Large intestine (tissue), 12 donors: ENCODE measurements around the gene YIPF1. TPM values are rescaled to one million over a fixed set of nuclear protein-coding genes. Genes with fewer than 3 reads are reported as not detected.

Experiments
- DNase-seq, 2 donors: peaks; one replicate each; pipeline versions ENCODE4 v3.0.0 to v3.0.0-alpha.2; 2013
- H3K27ac ChIP-seq: one replicate; pipeline ENCODE4 v1.5.1; 2013; ENCODE audit warnings: low read length
- H3K27me3 ChIP-seq: 2 replicates; pipeline ENCODE4 v1.6.1; 2013; ENCODE audit warnings: low read length; ENCODE audit not compliant: control insufficient read depth, insufficient read depth
- H3K36me3 ChIP-seq: 2 replicates; pipeline ENCODE4 v1.6.1; 2013; ENCODE audit warnings: low read length; ENCODE audit not compliant: control insufficient read depth, insufficient read depth
- H3K4me1 ChIP-seq: one replicate; pipeline ENCODE4 v1.6.1; 2013; ENCODE audit warnings: low read length; ENCODE audit not compliant: control insufficient read depth, insufficient read depth
- H3K4me3 ChIP-seq: one replicate; pipeline ENCODE4 v1.5.1; 2013; ENCODE audit warnings: low read length
- H3K9me3 ChIP-seq: one replicate; pipeline ENCODE4 v1.6.1; 2013; ENCODE audit warnings: mild to moderate bottlenecking, low read depth, low read length, moderate library complexity; ENCODE audit not compliant: control insufficient read depth
- WGBS: methylation state at CpG from one replicate; pipeline ENCODE4 v1.1.5; 2013; ENCODE audit warnings: low lambda C conversion rate; ENCODE audit not compliant: insufficient coverage; 5-methylcytosine and 5-hydroxymethylcytosine counted together
- long read RNA-seq, 11 donors: transcript quantifications; one replicate each; lab custom pipeline, GENCODE V29; 2026
- polyA plus RNA-seq: library from polyadenylated mRNA; unstranded; fragments of 120-200 nt; gene quantifications from one replicate; pipeline ENCODE4 v1.2.1, GENCODE V29; 2013

Gene YIPF1
- 25.0 TPM for polyA plus RNA-seq
- long read RNA-seq, donor 1, partial matches to known transcripts = 9 of 9 reads
- long read RNA-seq, donor 1, other reads (novel, unspliced or antisense) = 0 of 9 reads
- long read RNA-seq, donor 2, transcript YIPF1-203 (11 exons, 1,602 nt) = major isoform, 6 of 19 reads
- long read RNA-seq, donor 2, partial matches to known transcripts = 13 of 19 reads
- long read RNA-seq, donor 2, other reads (novel, unspliced or antisense) = 0 of 19 reads
- long read RNA-seq, donor 3 = 0 reads
- long read RNA-seq, donor 4 = 0 reads
- long read RNA-seq, donor 5, partial matches to known transcripts = 14 of 15 reads
- long read RNA-seq, donor 5, other reads (novel, unspliced or antisense) = 0 of 15 reads
- long read RNA-seq, donor 6, partial matches to known transcripts = 11 of 12 reads
- long read RNA-seq, donor 6, other reads (novel, unspliced or antisense) = 0 of 12 reads
- long read RNA-seq, donor 7, partial matches to known transcripts = 7 of 8 reads
- long read RNA-seq, donor 7, other reads (novel, unspliced or antisense) = 0 of 8 reads
- long read RNA-seq, donor 8, partial matches to known transcripts = 19 of 26 reads
- long read RNA-seq, donor 8, other reads (novel, unspliced or antisense) = 6 of 26 reads
- long read RNA-seq, donor 9, transcript YIPF1-203 (11 exons, 1,602 nt) = major isoform, 5 of 22 reads
- long read RNA-seq, donor 9, partial matches to known transcripts = 16 of 22 reads
- long read RNA-seq, donor 9, other reads (novel, unspliced or antisense) = 0 of 22 reads
- long read RNA-seq, donor 10, partial matches to known transcripts = 14 of 17 reads
- long read RNA-seq, donor 10, other reads (novel, unspliced or antisense) = 0 of 17 reads
- long read RNA-seq, donor 11 = 0 reads

GRCh38 chr1:53889304-53890298 lies at the start of gene YIPF1:
TSS of gene YIPF1 (minus strand) at chr1:53889797. CDS start at chr1:53888937, 860 bp downstream.
- 14% methylated on average over 5 of the region's 62 CpGs for WGBS
- Histone ChIP-seq H3K27me3 (no peaks in the 10 kb centered on the region), H3K4me3 (peak within 1 kb of the TSS; percentile 92), H3K36me3 (peaks cover 3% of the 10 kb centered on the region), H3K27ac (peak within 1 kb of the TSS; percentile 42), H3K4me1 (peaks cover 18% of the 10 kb centered on the region), H3K9me3 (no peaks in the 10 kb centered on the region)
- DNase-seq = peak; percentile 90 to 92

- Histone ChIP-seq H3K4me1 (no peaks in the 10 kb centered on the region), H3K27ac (no peak overlapping the region), H3K27me3 (no peaks in the 10 kb centered on the region), H3K36me3 (peaks cover 10% of the 10 kb centered on the region), H3K9me3 (peaks cover 17% of the 10 kb centered on the region), H3K4me3 (no peak overlapping the region)
- DNase-seq = no peak
- WGBS = no CpG with 5 or more reads among the region's 4 CpGs
Observed at GRCh38 chr1:53938136-53938830, 48.7 kb upstream of the YIPF1 start.

- Histone ChIP-seq H3K9me3 (peaks cover 30% of the 10 kb centered on the region), H3K36me3 (peaks cover 10% of the 10 kb centered on the region), H3K27ac (no peak overlapping the region), H3K4me3 (no peak overlapping the region), H3K4me1 (no peaks in the 10 kb centered on the region), H3K27me3 (no peaks in the 10 kb centered on the region)
- WGBS = 100% methylated on average over 1 of the region's 1 CpG
- DNase-seq = no peak
Observed at GRCh38 chr1:53936430-53936829, 46.8 kb upstream of the YIPF1 start.

- Histone ChIP-seq H3K9me3 (peaks cover 30% of the 10 kb centered on the region), H3K36me3 (peaks cover 10% of the 10 kb centered on the region), H3K27me3 (no peaks in the 10 kb centered on the region), H3K27ac (no peak overlapping the region), H3K4me3 (no peak overlapping the region), H3K4me1 (no peaks in the 10 kb centered on the region)
- WGBS = 100% methylated on average over 1 of the region's 1 CpG
- no peak for DNase-seq
Observed at GRCh38 chr1:53934170-53934765, 44.7 kb upstream of the YIPF1 start.

DNA sequence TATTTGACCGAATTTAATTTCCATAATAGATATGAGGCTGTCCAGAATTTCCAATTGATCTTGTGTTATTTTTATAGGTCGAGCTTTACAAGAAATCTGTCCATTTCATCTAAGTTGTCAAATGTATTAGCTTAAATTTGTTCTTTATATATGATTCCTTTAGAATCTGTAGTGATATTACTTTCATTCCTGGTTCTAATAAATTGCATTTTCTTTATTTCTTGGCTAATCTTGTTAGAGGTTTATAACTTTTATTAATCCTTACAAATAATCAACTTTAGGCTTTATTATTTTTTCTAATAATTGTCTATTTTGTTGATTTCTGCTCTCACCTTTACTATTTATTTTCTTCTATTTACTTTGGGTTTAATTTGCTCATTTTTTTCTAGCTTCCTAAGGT lies 41.9 kb upstream of the YIPF1 start:
- Histone ChIP-seq H3K27ac (no peak overlapping the region), H3K36me3 (peaks cover 26% of the 10 kb centered on the region), H3K27me3 (no peaks in the 10 kb centered on the region), H3K9me3 (peaks cover 30% of the 10 kb centered on the region), H3K4me1 (no peaks in the 10 kb centered on the region), H3K4me3 (no peak overlapping the region)
- no peak for DNase-seq
- 100% methylated on average over 1 of the region's 2 CpGs for WGBS

DNA sequence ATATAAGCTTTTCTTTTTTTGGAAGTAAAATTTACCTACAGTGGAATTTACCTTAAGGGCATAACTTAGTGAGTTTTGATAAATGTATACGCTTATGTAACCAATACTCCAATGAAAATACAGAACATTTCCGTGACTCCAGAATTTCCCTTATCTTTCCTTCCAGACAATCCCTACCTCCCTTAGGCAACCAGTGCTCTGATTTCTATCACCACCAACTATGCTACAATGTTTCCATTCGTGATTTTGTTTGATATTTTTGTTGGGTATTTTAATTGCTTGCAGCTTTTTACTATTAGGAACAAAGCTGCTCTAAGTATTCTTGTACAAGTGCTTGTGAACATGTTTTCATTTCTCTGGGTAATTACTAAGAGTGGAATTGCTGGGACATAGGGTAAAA lies 41.3 kb upstream of the YIPF1 start:
- H3K4me1 ChIP-seq = no peaks in the 10 kb centered on the region
- no peak overlapping the region for H3K4me3 ChIP-seq
- no peak for DNase-seq
- H3K36me3 ChIP-seq = peaks cover 24% of the 10 kb centered on the region
- no CpG with 5 or more reads among the region's 3 CpGs for WGBS
- H3K27me3 ChIP-seq = no peaks in the 10 kb centered on the region
- H3K27ac ChIP-seq = no peak overlapping the region
- peaks cover 28% of the 10 kb centered on the region for H3K9me3 ChIP-seq

DNA sequence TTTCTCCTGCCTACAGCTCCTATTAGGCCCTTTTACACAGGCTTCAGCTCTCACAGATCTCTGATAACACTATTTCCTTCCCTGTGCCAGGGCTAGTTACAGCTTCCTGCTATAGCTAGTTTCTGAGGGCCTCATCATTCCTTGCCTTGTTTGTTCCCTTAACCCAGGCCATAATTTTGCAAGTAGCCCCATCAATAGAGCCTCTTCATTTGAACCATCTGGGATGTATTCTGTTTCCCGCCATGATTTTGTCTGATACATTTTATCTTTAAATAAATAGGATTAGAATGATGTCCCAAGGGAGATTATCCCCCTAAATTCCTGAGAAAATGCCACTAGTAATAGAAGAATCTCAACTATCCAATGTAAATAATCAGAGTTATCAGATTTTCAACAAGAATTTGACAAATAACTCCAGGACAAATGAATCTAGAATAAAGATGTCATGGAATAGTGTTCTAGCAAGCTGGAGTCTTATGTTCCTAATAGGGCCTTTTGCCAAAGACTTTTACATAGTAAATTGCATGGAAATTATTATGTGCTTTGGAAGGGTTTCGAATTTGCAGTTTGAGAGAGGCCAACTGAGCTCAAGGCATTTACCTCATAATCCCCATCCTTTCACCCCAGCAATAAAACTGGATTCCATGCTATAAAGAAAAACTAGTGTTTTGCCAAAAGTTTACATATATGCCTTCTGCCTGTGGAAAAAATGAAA lies 39.8 kb upstream of the YIPF1 start:
- Histone ChIP-seq H3K27me3 (no peaks in the 10 kb centered on the region), H3K9me3 (peaks cover 22% of the 10 kb centered on the region), H3K4me1 (no peaks in the 10 kb centered on the region), H3K4me3 (no peak overlapping the region), H3K36me3 (peaks cover 19% of the 10 kb centered on the region), H3K27ac (no peak overlapping the region)
- no peak for DNase-seq
- WGBS = no CpG with 5 or more reads among the region's 2 CpGs

GRCh38 chr1:53927376-53927881 lies 37.8 kb upstream of the YIPF1 start:
- peaks cover 23% of the 10 kb centered on the region for H3K36me3 ChIP-seq
- H3K4me3 ChIP-seq = no peak overlapping the region
- H3K27ac ChIP-seq = no peak overlapping the region
- no peaks in the 10 kb centered on the region for H3K4me1 ChIP-seq
- H3K27me3 ChIP-seq = no peaks in the 10 kb centered on the region
- WGBS = no CpG with 5 or more reads among the region's 2 CpGs
- DNase-seq = no peak
- H3K9me3 ChIP-seq = peaks cover 6% of the 10 kb centered on the region

GRCh38 chr1:53919675-53920066 lies 30.1 kb upstream of the YIPF1 start:
- peaks cover 12% of the 10 kb centered on the region for H3K36me3 ChIP-seq
- peaks cover 2% of the 10 kb centered on the region for H3K9me3 ChIP-seq
- H3K27me3 ChIP-seq = no peaks in the 10 kb centered on the region
- WGBS = 100% methylated on average over 1 of the region's 3 CpGs
- no peak for DNase-seq
- H3K27ac ChIP-seq = no peak overlapping the region
- H3K4me3 ChIP-seq = no peak overlapping the region
- no peaks in the 10 kb centered on the region for H3K4me1 ChIP-seq
